Activated T-cell treated with anti-CD3 and anti-CD28 coated beads, Interleukin-2, amount 50 U/mL, for 1 hour (primary cell): ENCODE results near the gene GNB5.
"Not testable (repeated sequence)": the region's sequence is repeated elsewhere in the genome, so short reads cannot be mapped to it uniquely, and the experiment has no call there.

Source experiments
- DNase-seq: peaks from one replicate; pipeline ENCODE4 v3.0.0-alpha.2; 2020

GNB5 gene

DNA sequence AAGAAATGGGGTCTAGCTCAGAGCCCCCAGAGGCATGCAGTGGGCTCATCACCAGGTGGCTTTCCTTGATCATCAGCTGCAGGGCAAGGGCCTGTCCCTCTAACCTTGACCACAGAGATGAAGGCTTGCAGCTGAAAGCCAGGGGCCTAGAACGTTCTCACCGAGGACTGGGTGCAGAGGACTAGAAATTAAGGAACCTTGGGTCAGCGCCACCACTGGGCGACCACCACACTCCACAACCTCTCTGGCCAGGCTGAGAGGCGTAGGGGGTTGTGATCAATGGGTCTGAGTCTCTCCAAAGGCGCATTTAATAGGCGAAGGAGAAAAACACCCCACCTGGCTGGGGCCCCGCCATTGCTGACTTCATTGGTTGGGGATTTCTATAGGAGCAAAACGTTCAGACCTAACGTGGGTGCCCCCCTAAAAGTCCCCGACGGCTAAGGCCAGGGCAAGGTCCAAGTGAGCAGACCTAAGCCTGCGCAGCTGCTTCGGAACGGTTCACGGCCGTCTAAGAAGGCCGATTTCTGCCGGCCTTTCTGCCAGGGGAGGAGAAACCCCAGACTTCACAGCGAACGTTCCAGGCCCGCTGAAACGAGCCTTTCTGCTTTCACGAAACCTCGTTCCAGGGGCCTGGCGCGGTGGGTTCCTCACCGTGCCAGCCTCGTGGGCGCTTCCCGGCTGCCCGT is 79.5 kb downstream of the GNB5 start:
- DNase-seq, result no peak

DNA sequence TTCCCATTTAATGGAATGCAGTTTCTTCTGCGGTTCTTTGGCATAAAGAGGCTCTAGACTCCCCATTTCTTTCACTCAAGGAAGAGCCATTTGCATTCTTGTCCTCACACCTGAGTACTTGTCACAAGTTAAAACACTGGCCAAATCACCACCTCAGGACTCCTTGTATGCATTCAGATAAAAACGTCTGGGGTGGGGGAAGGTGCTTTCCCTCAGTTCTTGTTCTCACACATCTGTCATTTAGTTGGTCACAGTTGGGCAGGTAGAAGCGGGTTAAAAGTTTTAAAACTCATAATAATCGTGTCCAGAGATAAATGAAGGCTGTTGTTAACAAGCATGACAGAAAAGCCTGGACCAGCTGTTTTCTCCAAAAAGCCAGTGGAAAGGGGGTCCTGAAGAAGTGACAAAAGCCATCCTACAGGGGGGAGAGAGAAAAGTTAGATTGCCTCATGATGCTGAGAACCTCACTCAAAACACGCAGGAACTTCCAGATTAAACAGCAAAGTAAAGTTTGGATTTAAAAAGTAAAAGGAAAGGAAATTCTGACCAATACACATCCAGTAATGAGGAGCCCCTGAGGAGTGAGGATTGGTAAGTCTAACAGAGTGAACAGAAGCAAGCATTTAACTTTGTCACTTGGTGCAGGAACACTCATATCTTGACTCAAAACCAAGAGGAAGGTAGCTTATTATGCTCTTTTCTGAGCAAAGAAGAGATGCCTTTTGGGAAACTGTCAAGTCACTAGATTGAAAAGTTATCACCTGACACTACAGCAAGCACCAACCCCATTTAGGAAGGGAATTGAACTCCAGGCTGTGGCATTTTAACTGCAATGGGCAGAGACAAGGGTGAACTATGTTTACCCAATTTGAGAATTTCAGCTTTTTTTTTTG is 81.4 kb downstream of the GNB5 start:
- DNase-seq, result no peak

DNA sequence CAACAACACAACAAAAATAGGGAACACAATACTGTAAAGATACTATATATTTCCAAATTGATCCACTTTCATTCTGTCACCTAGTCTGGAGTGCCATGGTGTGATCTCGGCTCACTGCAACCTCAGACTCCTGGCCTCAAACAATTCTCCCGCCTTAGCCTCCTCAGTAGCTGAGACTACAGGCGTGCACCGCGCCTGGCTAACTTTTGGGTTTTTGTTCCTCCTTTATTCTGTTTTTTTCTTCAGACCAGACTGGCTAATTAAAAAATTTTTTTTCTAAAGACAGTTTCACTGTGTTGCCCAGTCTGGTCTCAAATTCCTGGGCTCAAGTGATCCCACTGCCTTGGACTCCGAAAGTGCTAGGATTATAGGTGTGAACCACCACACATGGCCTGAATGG is 84.0 kb downstream of the GNB5 start:
- DNase-seq, result no peak

DNA sequence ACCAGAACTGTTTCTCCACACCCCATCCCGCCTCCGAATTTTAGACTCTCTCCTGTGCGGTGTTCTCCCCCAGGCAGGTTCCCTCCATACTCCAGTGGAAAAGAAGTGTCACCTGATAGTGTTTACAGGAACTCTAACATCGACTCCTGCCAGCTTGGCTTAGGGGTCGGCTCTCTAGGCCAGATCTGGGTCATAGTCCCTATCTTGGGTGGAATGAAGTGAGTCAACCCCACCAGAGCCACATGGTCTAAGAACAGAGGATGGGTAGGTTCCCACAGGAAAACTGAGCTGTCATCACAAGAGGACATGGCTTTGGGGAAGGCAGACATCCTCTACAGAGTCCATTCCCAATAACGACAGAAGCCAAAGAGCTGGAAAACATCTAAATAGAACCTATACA is 84.6 kb downstream of the GNB5 start:
- no peak for DNase-seq

DNA sequence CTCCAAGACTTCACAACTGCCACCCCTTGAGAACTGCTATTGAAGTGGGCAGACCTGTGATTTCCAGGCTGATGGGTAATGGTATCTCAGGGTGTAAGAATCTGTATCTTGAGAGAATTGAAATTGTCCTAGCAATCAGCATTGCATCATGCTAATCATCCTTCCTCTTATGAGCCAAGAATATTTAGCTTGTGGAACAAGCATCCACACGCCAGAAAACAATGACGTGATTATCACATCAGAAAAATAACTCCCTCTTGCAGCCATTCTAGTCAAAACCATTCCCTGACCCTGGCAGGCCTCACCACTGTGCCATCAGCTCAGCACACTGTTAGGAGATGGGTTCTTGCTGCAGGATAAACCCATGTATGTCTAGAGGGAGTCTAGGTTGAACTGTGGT is 85.3 kb downstream of the GNB5 start:
- no peak for DNase-seq

DNA sequence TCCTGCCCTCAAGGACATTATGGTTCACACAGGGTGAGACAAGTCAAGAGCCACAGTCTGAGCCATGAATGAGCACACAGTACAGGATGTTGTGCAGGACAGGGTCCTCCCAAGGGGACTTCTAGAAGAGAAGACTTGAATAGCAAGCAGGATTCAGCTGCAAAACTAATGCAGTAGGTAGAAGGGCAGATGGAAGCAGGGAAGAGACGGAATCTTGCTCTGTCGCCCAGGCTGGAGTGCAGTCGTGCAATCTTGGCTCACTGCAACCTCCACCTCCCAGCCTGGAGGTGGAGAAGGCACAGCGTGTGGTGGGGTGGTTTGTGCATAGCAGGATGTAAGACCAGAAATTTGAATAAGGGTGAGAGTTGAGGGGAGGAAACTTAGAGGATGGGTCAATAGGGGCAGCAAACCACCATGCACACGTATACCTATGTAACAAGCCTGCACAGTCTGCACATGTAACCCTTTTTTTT is 86.6 kb downstream of the GNB5 start:
- DNase-seq, result no peak

DNA sequence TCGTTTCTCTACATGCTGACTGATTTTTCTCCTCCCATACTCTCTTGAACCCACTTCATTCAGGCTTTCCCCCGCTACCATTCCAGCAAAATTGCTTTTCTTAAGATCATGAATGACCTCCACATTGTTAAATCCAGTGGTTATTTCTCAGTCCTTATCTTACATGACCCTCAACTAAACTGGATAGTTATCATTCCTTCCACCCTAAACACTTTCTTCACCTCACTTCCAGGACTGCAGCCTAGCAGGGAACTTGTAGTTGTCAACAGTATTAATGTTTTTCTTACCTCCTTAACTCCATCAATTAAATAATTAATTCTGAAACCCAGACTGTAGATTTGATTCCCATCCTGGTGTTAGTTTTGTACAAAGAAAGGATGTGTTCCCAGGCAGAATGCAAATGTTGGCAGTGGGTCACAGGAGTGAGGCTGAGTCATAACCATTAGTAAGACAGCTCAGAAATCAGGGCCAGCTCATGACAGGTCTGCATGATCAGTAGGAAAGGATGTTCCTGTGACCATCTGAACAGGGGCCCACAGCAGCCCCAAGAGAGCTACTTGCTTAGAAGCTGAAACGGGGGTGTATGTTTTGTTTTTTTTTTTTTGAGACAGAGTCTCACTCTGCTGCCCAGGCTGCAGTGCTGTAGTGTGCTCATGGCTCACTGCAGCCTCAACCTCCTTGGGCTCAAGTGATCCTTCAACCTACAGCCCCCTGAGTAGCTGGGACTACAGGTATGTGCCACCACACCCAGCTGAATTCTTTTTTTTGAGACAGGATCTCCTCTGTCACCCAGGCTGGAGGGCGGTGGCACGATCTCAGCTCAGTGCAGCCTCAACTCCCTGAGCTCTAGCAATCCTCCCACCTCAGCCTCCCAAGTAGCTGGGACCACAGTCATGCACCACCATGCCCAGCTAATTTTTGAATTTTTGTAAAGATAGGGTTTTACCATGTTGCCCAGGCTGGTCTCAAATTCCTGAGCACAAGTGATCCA is 87.7 kb downstream of the GNB5 start:
- DNase-seq, result no peak

DNA sequence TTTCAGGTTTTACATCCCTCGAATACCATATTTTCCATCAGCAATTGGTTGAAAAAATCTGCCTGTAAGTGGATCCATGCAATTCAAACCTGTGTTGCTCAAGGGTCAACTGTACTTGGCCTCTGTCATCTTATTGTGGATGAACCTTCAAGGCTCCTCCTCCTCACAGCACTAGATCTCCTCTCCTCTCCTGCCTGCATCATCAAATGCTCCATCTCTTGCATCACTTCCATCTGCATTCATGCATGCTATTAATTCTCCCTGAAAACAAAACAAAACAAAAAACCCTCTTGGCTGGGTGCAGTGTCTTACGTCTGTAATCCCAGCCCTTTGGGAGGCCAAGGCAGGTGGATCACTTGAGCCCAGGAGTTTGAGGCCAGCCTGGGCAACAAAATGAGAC is 88.7 kb downstream of the GNB5 start:
- DNase-seq, result no peak

DNA sequence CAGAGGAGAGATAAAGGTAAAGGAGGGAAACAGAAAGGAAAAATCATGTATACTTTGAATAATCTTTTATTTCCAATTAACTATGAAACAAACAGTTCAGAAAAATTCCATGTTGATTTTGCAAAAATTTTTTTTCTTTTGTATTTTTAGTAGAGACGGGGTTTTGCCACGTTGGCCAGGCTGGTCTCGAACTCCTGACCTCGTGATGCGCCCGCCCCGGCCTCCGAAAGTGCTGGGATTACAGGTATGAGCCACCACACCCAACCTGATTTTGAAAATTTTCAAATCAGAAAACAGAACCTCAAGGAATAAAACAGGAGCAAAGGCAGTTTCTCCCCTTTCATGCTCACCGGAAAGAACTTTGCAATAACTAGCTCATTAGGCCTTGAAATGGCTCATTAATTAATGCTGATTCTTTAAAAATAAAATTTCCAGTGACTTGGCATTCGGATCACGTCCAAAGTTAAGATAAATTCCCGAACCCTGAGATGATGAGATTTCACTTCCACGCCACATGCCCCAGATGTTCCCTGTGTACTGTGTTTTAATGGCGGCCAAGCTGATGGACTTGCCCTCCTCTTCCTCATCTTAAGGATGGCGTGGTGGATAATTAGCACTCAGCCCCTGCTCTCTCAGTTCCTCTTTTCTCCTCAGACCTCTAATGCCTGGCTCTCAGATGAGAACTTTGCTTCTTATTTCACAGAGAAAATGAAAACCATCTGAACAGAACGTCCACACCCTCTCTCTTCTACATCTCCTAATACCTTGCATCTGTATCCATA is 89.5 kb downstream of the GNB5 start:
- no peak for DNase-seq

DNA sequence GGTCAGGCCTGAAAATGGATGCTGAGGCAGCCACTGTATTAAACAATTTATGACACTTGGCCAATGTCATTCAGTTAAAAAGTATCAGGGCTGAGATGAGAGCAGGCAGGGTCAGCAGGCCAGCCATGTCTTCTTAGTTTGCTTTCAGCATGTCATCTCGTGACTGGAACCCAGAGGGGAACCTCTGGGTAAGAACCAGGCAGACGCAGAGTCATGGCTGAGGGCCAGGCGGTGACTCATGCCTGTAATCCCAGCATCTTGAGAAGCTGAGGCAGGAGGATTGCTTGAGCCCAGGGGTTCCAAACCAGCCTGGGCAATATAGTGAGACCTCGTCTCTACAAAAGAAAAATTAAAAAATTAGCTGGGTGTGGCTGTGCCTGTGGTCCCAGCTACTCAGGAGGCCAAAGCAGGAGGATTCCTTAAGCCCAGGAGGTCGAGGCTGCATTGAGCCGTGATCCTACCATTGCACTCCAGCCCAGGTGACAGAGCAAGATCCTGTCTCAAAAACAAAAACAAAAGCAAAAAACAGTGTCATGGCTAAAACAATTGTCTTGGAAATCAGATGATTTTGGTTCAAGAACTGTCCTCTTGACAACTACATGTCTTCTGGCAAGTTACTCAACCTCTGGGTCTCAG is 90.3 kb downstream of the GNB5 start:
- no peak for DNase-seq

DNA sequence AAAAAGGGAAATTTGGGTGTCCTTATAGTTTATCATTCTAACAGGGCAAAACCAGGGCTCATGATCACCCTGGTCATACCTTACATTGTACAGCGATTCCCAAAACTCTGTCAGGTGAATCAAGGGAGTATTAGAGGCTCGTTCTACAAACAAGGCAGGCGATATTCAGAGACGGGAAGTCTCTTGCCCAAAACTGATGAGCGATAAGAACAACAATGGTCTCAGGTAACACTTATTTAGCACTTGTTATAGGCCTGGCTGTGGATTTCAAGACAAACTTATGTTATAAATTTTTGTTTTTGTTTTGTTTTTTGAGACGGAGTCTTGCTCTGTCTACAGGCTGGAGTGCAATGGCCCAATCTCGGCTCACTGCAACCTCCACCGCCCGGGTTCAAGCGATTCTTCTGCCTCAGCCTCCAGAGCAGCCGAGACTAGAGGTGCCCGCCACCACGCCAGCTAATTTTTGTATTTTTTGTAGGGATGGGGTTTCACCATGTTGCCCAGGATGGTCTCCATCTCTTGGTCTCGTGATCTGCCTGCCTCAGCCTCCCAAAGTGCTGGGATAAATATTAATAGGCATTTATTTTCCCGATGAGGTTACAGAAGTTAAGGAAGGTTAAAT is 91.4 kb downstream of the GNB5 start:
- no peak for DNase-seq

DNA sequence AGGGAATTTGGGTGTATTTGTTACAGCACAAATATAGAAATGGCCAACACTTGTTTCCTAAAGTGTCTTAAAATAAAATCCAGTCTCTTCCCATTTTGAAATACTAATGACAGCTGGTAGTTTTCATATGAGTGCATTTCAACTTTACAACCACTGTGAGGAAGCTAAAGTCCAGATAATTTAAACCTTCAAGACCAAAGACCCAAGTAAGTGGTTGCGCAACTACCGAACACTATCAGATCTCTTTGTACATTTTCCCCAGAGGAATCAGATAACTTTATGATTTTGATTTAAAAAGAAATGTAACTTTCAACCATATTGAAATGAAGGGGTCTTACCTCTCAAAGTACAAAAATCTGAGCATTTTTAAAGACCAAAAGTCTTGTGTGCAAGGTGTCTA is 92.9 kb downstream of the GNB5 start:
- DNase-seq, result no peak

DNA sequence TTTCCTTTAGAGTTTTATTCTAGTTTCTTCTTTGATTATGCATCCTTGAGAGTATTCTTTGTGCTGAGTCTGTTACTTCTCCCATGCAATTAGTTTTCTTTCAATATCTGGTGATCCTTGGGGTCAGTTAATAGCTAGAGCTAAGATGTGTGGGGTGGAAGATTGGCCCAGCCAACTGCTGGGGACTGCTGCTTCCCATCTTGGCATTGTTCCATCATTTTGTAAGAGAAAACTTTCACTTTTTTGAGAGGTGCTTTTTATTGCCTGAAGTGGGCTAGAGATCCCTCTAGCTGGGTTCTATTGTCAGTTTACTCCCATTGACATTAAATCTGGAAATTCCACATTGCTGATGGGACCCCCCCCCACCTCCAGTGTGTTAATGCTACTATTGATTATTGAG is 94.0 kb downstream of the GNB5 start:
- DNase-seq, result no peak

DNA sequence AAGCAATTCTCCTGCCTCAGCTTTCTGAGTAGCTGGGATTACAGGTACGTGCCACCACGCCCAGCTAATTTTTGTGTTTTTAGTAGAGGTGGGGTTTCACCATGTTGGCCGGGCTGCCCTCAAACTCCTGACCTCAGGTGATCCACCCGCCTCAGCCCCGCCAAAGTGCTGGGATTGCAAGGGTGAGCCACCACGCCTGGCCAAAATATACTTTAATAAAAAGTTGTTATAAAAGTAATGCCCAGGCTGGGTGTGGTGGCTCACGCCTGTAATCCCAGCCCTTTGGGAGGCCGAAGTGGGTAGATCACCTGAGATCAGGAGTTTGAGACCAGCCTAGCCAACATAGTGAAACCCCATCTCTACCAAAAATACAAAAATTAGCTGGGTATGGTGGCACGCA is 94.7 kb downstream of the GNB5 start:
- not testable (repeated sequence) for DNase-seq

DNA sequence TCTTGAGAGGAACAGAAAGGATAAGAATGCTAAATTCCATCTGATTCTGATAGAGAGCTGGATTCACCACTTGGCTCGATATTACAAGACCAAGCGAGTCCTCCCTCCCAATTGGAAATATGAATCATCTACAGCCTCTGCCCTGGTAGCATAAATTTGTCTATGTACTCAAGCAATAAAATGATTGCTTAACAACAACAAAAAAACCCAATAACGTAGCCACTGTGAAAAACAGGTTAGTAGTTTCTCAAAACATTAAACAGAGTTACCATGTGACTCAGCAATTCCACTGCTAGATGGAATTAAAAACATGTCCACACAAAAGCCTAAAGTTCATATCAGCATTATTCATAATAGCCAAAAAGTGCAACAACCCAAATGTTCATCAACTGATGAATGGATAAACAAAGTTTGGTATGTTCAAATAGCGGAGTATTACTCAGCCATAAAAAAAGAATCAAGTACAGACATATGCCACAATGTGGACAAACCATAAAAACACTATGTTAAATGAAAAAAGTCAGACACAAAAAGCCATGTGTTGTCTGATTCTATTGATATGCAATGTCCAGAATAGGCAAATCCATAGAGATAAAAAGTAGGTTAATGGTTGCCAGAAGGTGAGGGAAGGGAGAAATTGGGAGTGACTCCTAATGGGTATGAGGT is 95.5 kb downstream of the GNB5 start:
- no peak for DNase-seq

DNA sequence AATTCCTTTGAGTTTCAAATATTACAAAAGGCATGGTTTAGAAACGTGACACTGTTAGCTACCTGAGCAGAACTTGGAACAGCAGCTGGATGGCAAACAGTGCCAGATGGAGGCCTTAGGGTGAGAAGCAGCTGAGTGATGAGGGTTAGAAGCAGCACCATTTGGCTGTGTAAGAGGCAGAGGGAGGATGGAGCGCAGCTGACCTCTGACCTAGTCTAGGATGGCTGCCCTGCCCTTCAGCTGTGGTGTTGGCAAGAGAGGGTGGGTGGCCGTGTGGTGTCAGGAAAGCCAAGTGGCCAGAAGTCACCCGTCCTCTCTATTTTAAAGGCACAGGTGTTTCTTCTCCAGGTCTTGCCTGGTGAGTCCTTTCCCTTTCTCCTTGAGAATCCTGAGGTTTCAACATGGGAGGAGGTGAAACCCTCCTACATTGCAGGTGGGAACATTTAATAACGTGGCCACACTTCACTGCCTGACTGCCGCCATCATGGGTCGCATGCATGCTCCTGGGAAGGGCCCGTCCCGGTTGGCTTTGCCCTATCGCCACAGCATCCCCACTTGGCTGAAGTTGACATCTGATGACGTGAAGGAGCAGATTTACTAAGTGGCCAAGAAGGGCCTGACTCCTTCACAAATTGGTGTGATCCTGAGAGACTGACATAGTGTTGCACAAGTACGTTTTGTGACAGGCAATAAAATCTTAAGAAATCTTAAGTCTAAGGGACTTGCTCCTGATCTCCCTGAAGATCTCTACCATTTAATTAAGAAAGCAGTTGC is 96.2 kb downstream of the GNB5 start:
- DNase-seq, result no peak

DNA sequence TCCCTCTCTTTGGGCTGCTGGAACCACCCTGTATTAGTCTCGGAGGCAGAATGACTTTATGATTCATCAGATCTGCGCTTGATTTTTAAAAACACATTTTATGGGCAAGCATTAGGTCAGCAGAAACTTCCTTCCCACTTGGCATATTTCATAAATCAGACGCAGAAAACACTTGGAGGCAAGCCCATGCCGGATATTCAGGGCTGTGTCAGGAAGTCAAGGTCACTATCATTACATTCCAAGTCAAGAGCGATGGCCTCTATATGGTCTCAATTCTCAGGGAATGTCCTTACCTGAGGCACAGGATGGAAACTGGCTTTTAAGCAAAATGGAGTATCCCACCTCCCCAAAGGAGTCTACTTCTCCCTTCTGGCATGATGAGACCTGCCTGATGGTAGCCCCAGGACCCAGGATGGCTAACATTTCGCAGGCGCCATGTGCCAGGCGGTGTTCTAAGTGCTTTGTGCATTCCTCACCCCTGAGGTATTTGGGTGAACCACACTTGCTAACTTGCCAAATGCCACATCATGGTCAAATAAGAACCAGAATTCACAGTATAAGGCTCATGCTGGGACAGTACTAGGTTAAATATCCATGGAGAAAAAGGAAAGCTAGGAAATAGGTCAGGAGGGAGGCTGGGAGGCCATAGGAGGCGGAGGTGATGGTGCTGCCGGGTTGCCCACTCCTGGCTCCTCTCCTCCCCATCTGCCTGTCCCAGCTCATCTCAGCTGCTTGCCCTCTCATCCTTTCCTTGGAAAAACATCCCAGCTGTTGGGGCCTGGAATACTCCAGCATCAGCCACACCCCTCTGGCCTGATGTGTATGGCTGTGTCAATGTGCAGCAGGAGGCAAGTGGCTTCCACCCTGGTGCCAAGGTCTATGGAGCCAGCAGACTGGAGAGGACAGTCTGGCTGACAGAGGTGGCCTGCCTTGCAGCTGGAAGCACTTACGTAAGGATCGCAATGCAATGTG is 97.4 kb downstream of the GNB5 start:
- DNase-seq, result no peak

DNA sequence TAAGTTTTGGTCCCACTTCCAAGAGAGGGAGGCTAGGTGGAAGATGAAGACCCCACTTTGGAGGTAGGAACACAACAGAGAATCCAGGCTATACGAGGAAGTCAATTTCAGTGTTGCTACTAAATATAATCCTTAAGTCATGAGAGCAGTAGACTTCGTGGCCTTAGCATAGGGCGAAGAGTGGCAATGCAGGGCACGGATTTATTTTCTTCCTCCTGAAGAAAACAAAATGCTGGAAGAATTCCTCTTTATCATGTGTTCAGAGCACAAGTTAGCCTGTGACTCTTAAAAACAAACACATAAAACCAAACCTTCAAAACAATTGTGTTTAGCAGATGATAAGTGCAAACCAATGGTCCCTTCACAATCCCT is 98.0 kb downstream of the GNB5 start:
- no peak for DNase-seq

DNA sequence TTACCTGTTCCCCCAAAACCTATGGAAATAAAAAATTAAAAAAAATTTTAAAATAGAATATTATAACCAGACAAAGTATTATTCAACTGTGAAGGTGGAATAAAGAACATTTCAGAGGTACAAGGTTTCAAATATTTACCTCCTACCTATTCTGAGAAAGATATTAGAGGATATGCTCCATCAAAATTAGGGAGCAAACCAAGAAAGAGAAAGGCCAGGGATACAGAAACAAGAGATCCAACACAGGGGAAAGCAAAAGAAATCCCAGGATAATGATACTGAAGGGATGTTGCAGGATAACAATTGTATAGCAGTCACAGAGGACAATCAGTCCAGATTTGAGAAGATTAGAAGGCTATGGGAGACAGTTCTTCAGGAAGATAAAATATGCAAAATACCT is 101.0 kb downstream of the GNB5 start:
- DNase-seq, result no peak
